H1 (cell line): ENCODE measurements around the gene ASTN2. TPM values are rescaled to one million over a fixed set of nuclear protein-coding genes. Genes with fewer than 3 reads are reported as not detected.

Experiments
- CTCF ChIA-PET: fragments of 300-600 bp; sonication (Branson Sonifier 250); formaldehyde crosslinking; loops from one replicate; lab custom pipeline; 2021; ENCODE audit not compliant: partially characterized antibody; lab: Charles Lee
- POLR2A ChIA-PET: fragments of 300-600 bp; sonication (Branson Sonifier 250); formaldehyde crosslinking; loops from one replicate; lab custom pipeline; 2021; ENCODE audit warnings: inconsistent platforms; ENCODE audit not compliant: partially characterized antibody; lab: Charles Lee
- DNase-seq, 2 experiments: peaks; one replicate each; pipeline versions ENCODE4 v3.0.0 to v3.0.0-alpha.2; 2010 to 2022; ENCODE audit warnings: low spot score in 2 of 2, low read depth in 1 of 2, mixed read lengths in 1 of 2
- FAIRE-seq: peaks from 2 replicates; lab custom pipeline; 2011; peaks lifted over from hg19 to GRCh38; lab: Jason Lieb, UNC
- H2AFZ ChIP-seq: 2 replicates; pipeline ENCODE4 v1.8.1; 2012; ENCODE audit warnings: low read length, inconsistent platforms
- H2AK5ac ChIP-seq: 2 replicates; pipeline ENCODE4 v1.6.1; 2013; ENCODE audit warnings: low read depth, low read length
- H2BK120ac ChIP-seq: replicated peaks from 2 replicates; pipeline ENCODE3; 2013; ENCODE audit warnings: low read depth, low read length, inconsistent platforms
- H2BK12ac ChIP-seq: 2 replicates; pipeline ENCODE4 v1.6.1; 2013; ENCODE audit warnings: low read depth, low read length
- H2BK15ac ChIP-seq: 2 replicates; pipeline ENCODE4 v1.6.1; 2013; ENCODE audit warnings: low read length
- H2BK20ac ChIP-seq: 2 replicates; pipeline ENCODE4 v1.6.1; 2013; ENCODE audit warnings: low read length
- H2BK5ac ChIP-seq: 2 replicates; pipeline ENCODE4 v1.6.1; 2013; ENCODE audit warnings: low read depth, low read length
- H3K14ac ChIP-seq: 2 replicates; pipeline ENCODE4 v1.6.1; 2013; ENCODE audit warnings: inconsistent platforms; ENCODE audit not compliant: insufficient read length
- H3K18ac ChIP-seq: 2 replicates; pipeline ENCODE4 v1.6.1; 2013; ENCODE audit warnings: low read length; ENCODE audit errors: extremely low read depth
- H3K23ac ChIP-seq: 2 replicates; pipeline ENCODE4 v1.6.1; 2013; ENCODE audit warnings: inconsistent platforms; ENCODE audit not compliant: insufficient read length
- H3K23me2 ChIP-seq: 2 replicates; pipeline ENCODE4 v1.6.1; 2013; ENCODE audit warnings: low read depth, low read length
- H3K27ac ChIP-seq: 2 replicates; pipeline ENCODE4 v1.6.1; 2011; ENCODE audit warnings: low read depth, low read length, inconsistent platforms
- H3K27me3 ChIP-seq, 4 experiments: replicated peaks in 1 of 4; 1 replicate in 1 of 4; 2 replicates in 3 of 4; pipeline versions ENCODE4 v1.6.1 to v1.8.1; 2011 to 2013; ENCODE audit warnings: low read length in 3 of 4, mild to moderate bottlenecking in 3 of 4, inconsistent platforms in 2 of 4, mixed read lengths in 2 of 4, moderate library complexity in 1 of 4; ENCODE audit not compliant: control insufficient read depth in 3 of 4, insufficient read depth in 3 of 4; ENCODE audit errors: extremely low read depth in 1 of 4
- H3K36me3 ChIP-seq, 4 experiments: 2 replicates each; pipeline versions ENCODE4 v1.6.1 to v1.8.1; 2011 to 2013; ENCODE audit warnings: mild to moderate bottlenecking in 4 of 4, low read length in 3 of 4, moderate library complexity in 2 of 4, control low read depth in 1 of 4, inconsistent platforms in 1 of 4; ENCODE audit not compliant: insufficient read depth in 4 of 4, control insufficient read depth in 2 of 4
- H3K4ac ChIP-seq: replicated peaks from 2 replicates; pipeline ENCODE3; 2013; ENCODE audit warnings: low read length, low read depth, mixed read lengths, inconsistent platforms; ENCODE audit not compliant: insufficient read length
- H3K4me1 ChIP-seq, 4 experiments: replicated peaks in 1 of 4; 1 replicate in 1 of 4; 2 replicates in 3 of 4; pipeline versions ENCODE4 v1.6.1 to v1.8.1; 2011 to 2013; ENCODE audit warnings: low read length in 3 of 4, inconsistent platforms in 2 of 4, mixed read lengths in 1 of 4; ENCODE audit not compliant: insufficient read depth in 4 of 4, control insufficient read depth in 3 of 4
- H3K4me2 ChIP-seq, 2 experiments: 2 replicates each; pipeline versions ENCODE4 v1.6.1 to v1.8.1; 2011 to 2013; ENCODE audit warnings: low read depth in 2 of 2, low read length in 2 of 2, control low read depth in 1 of 2, inconsistent platforms in 1 of 2, mild to moderate bottlenecking in 1 of 2; ENCODE audit not compliant: insufficient read depth in 1 of 2
- H3K4me3 ChIP-seq, 4 experiments: fragments of 200-600, 300-600 bp in 1 of 4; sonication (generic), shearing (Covaris generic), sonication (Bioruptor Twin) in 1 of 4; 2 replicates each; pipeline versions ENCODE4 v1.5.1 to v1.8.1; 2011 to 2016; ENCODE audit warnings: low read length in 4 of 4, low read depth in 3 of 4, control low read depth in 2 of 4, inconsistent platforms in 2 of 4, mild to moderate bottlenecking in 2 of 4, mixed read lengths in 1 of 4, moderate library complexity in 1 of 4; ENCODE audit not compliant: insufficient read depth in 2 of 4; ENCODE audit errors: extremely low read depth in 1 of 4
- H3K56ac ChIP-seq: replicated peaks from 2 replicates; pipeline ENCODE3; 2013; ENCODE audit warnings: low read depth, mild to moderate bottlenecking, mixed read lengths, low read length, inconsistent platforms; ENCODE audit not compliant: insufficient read length
- H3K79me1 ChIP-seq: 2 replicates; pipeline ENCODE4 v1.6.1; 2013; ENCODE audit warnings: low read depth, low read length, control low read depth
- H3K79me2 ChIP-seq, 2 experiments: 2 replicates each; pipeline versions ENCODE4 v1.6.1 to v1.8.1; 2012 to 2013; ENCODE audit warnings: low read length in 2 of 2, mild to moderate bottlenecking in 2 of 2, inconsistent platforms in 1 of 2; ENCODE audit not compliant: insufficient read depth in 2 of 2, control insufficient read depth in 1 of 2
- H3K9ac ChIP-seq, 4 experiments: replicated peaks in 1 of 4; 1 replicate in 1 of 4; 2 replicates in 3 of 4; pipeline versions ENCODE4 v1.6.1 to v1.8.1; 2011 to 2013; ENCODE audit warnings: low read depth in 3 of 4, low read length in 3 of 4, control low read depth in 2 of 4, mild to moderate bottlenecking in 2 of 4, moderate library complexity in 2 of 4, inconsistent platforms in 1 of 4; ENCODE audit errors: extremely low read depth in 1 of 4
- H3K9me3 ChIP-seq, 2 experiments: 2 replicates each; pipeline versions ENCODE4 v1.6.1 to v1.8.1; 2012 to 2013; ENCODE audit warnings: mild to moderate bottlenecking in 2 of 2, moderate library complexity in 2 of 2, control low read depth in 1 of 2, inconsistent platforms in 1 of 2, low read depth in 1 of 2, low read length in 1 of 2, mixed read lengths in 1 of 2; ENCODE audit not compliant: insufficient read depth in 2 of 2
- H4K20me1 ChIP-seq, 2 experiments: replicated peaks in 1 of 2; 2 replicates each; pipeline versions ENCODE3 to v1.8.1; 2011 to 2013; ENCODE audit warnings: inconsistent platforms in 2 of 2, low read length in 2 of 2, mild to moderate bottlenecking in 1 of 2; ENCODE audit not compliant: insufficient read depth in 2 of 2, control insufficient read depth in 1 of 2
- H4K5ac ChIP-seq: 2 replicates; pipeline ENCODE4 v1.6.1; 2013; ENCODE audit warnings: low read length, low read depth, mixed read lengths, inconsistent platforms; ENCODE audit not compliant: insufficient read length
- H4K8ac ChIP-seq: 2 replicates; pipeline ENCODE4 v1.8.0; 2013; ENCODE audit warnings: mild to moderate bottlenecking, moderate library complexity, low read length, inconsistent platforms; ENCODE audit not compliant: insufficient read depth; ENCODE audit errors: extremely low read depth
- H4K91ac ChIP-seq: replicated peaks from 2 replicates; pipeline ENCODE3; 2013; ENCODE audit warnings: low read length, mixed read lengths, inconsistent platforms; ENCODE audit not compliant: insufficient read length
- ATF3 ChIP-seq: IDR thresholded peaks from 2 replicates; pipeline ENCODE4 v1.6.1; 2011; ENCODE audit warnings: low read depth, mild to moderate bottlenecking, low read length; ENCODE audit not compliant: insufficient read depth
- CHD1 ChIP-seq: IDR thresholded peaks from 2 replicates; pipeline ENCODE4 v1.6.1; 2012; ENCODE audit warnings: low read depth, low read length, improper control_type of control experiment
- HDAC6 ChIP-seq: IDR thresholded peaks from one replicate; pipeline ENCODE4 v1.7.1; 2012; ENCODE audit warnings: low read depth, mild to moderate bottlenecking, inconsistent platforms, low read length, moderate library complexity
- JUND ChIP-seq: IDR thresholded peaks from 2 replicates; pipeline ENCODE4 v1.6.1; 2011; ENCODE audit warnings: mild to moderate bottlenecking, improper control_type of control experiment, low read length
- KDM1A ChIP-seq: fragments of 200-600, 300-600 bp; sonication (generic); IDR thresholded peaks from 2 replicates; pipeline ENCODE4 v1.7.1; 2016; ENCODE audit warnings: mild to moderate bottlenecking, low read length, borderline replicate concordance
- NRF1 ChIP-seq: IDR thresholded peaks from 2 replicates; pipeline ENCODE4 v1.6.1; 2011; ENCODE audit warnings: mild to moderate bottlenecking, low read depth, low read length, improper control_type of control experiment
- TCF12 ChIP-seq: IDR thresholded peaks from 2 replicates; pipeline ENCODE4 v1.6.1; 2011; ENCODE audit warnings: low read depth, mild to moderate bottlenecking, low read length
- TEAD4 ChIP-seq: IDR thresholded peaks from 2 replicates; pipeline ENCODE4 v1.6.1; 2012; ENCODE audit warnings: low read depth, low read length, inconsistent platforms, mixed read lengths
- ZNF274 ChIP-seq: IDR thresholded peaks from 2 replicates; pipeline ENCODE4 v1.7.0; 2012; ENCODE audit warnings: low read length, borderline replicate concordance; ENCODE audit errors: extremely low read depth
- WGBS, 2 experiments: shearing (Covaris generic) in 1 of 2; methylation state at CpG; one replicate each; pipeline versions ENCODE4 v1.1.6 to v1.1.7; 2013 to 2015; ENCODE audit warnings: low lambda C conversion rate in 2 of 2, mixed read lengths in 2 of 2, inconsistent platforms in 1 of 2, low coverage in 1 of 2, missing lambda C conversion rate in 1 of 2; ENCODE audit not compliant: insufficient replicate concordance in 2 of 2, insufficient coverage in 1 of 2, insufficient read length in 1 of 2; ENCODE audit errors: extremely low coverage in 1 of 2, missing lambda C conversion rate in 1 of 2; 5-methylcytosine and 5-hydroxymethylcytosine counted together
- polyA plus RNA-seq, 7 experiments: library from polyadenylated mRNA; depleted of rRNA in 3 of 7; stranded (reverse) in 5 of 7; unstranded in 2 of 7; fragments of >200 nt in 5 of 7; fragments of 200-250 nt in 2 of 7; gene quantifications; 1 replicate in 5 of 7; 2 replicates in 1 of 7; 4 replicates in 1 of 7; pipeline versions ENCODE4 v1.2.1 to v1.2.3, GENCODE V29; 2011 to 2013; ENCODE audit warnings: missing spikeins in 2 of 7, mixed read lengths in 2 of 7
- total RNA-seq: library from RNA; stranded (reverse); fragmentation: NEBNext Ultra II Directional; extraction: Animal tissue kit (Norgen Biotek cat#: 25700); gene quantifications from 2 replicates; pipeline ENCODE4 v1.2.1, GENCODE V29; 2021
- TF ChIP-seq, protein P1 (sequence below): IDR thresholded peaks from 2 replicates; pipeline ENCODE4 v1.6.1; 2011; ENCODE audit warnings: low read length, improper control_type of control experiment
- TF ChIP-seq, protein P2 (sequence below), 3 experiments: IDR thresholded peaks; 1 replicate in 2 of 3; 2 replicates in 1 of 3; pipeline versions ENCODE4 v1.5.1 to v1.6.1; 2011; ENCODE audit warnings: low read length in 3 of 3, mild to moderate bottlenecking in 3 of 3, inconsistent platforms in 2 of 3, low read depth in 1 of 3, moderate library complexity in 1 of 3; ENCODE audit not compliant: insufficient read depth in 1 of 3; ENCODE audit errors: control extremely low read depth in 1 of 3

The ASTN2 gene
- total and polyA plus RNA-seq, 2 of the 8 experiments (the other 6 are each of a cell fraction or from before 2014, with no cell fraction given), result 8.2 to 13.7 TPM

- Histone ChIP-seq H3K4me3 (no peak overlapping the region), H3K56ac (no peak overlapping the region), H3K14ac (no peak overlapping the region), H3K36me3 (no peaks in the 10 kb centered on the region), H2BK120ac (no peak overlapping the region), H2BK5ac (no peak overlapping the region), H2BK15ac (no peak overlapping the region), H4K8ac (no peak overlapping the region), H2AFZ (no peak overlapping the region), H3K23ac (no peak overlapping the region), H3K9me3 (no peaks in the 10 kb centered on the region), H3K27ac (no peak overlapping the region), H3K23me2 (no peaks in the 10 kb centered on the region; the same call in 1 of the 2 replicates), H4K91ac (no peak overlapping the region), H3K4me2 (no peak overlapping the region), H3K79me1 (no peaks in the 10 kb centered on the region), H3K27me3 (no peaks in the 10 kb centered on the region), H3K4ac (no peak overlapping the region), H3K4me1 (0 out of 7 replicates have a peak, but pooled peaks cover 0 to 2% (median 0%) of the 10 kb centered on the region in 4 experiments), H4K5ac (no peak overlapping the region), H2BK12ac (no peak overlapping the region), H3K9ac (no peak overlapping the region), H4K20me1 (no peaks in the 10 kb centered on the region), H3K79me2 (no peaks in the 10 kb centered on the region), H3K18ac (no peak overlapping the region), H2AK5ac (no peak overlapping the region), H2BK20ac (no peak overlapping the region)
- CTCF ChIA-PET, result no interaction called here
- POLR2A ChIA-PET, result no interaction called here
- 93% methylated on average over 5 of the region's 5 CpGs; no CpG with 5 or more reads in 1 of the 2 experiments for WGBS, 2 experiments
- DNase-seq (no peak), FAIRE-seq (no peak)
- TF ChIP-seq TEAD4, result no peak
- TF ChIP-seq, protein P1, sequence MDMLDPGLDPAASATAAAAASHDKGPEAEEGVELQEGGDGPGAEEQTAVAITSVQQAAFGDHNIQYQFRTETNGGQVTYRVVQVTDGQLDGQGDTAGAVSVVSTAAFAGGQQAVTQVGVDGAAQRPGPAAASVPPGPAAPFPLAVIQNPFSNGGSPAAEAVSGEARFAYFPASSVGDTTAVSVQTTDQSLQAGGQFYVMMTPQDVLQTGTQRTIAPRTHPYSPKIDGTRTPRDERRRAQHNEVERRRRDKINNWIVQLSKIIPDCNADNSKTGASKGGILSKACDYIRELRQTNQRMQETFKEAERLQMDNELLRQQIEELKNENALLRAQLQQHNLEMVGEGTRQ, result no peak
- TF ChIP-seq CHD1, result no peak
- TF ChIP-seq, protein P2, sequence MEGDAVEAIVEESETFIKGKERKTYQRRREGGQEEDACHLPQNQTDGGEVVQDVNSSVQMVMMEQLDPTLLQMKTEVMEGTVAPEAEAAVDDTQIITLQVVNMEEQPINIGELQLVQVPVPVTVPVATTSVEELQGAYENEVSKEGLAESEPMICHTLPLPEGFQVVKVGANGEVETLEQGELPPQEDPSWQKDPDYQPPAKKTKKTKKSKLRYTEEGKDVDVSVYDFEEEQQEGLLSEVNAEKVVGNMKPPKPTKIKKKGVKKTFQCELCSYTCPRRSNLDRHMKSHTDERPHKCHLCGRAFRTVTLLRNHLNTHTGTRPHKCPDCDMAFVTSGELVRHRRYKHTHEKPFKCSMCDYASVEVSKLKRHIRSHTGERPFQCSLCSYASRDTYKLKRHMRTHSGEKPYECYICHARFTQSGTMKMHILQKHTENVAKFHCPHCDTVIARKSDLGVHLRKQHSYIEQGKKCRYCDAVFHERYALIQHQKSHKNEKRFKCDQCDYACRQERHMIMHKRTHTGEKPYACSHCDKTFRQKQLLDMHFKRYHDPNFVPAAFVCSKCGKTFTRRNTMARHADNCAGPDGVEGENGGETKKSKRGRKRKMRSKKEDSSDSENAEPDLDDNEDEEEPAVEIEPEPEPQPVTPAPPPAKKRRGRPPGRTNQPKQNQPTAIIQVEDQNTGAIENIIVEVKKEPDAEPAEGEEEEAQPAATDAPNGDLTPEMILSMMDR (IDR thresholded peaks at IDR 0.05; ENCODE audit: control extremely low read depth in 1 of 3, insufficient read depth in 1 of 3, low read depth in 1 of 3, low read length in 3 of 3), result no peak
- TF ChIP-seq ZNF274, result no peak
- TF ChIP-seq JUND, result no peak
- no peak for TF ChIP-seq NRF1
- no peak for TF ChIP-seq KDM1A
- no peak for TF ChIP-seq ATF3
- no peak for TF ChIP-seq TCF12
- TF ChIP-seq HDAC6, result no peak
Measured at GRCh38 chr9:117359910-117360309, 54.9 kb downstream of the ASTN2 start.
